Neuronal stem cell (in vitro differentiated cells): Measurements from ENCODE around the gene RPLP1.

Source experiments
- DNase-seq: peaks from one replicate; pipeline ENCODE4 v3.0.0-alpha.2; 2013; ENCODE audit warnings: low spot score
- H2AFZ ChIP-seq: one replicate; pipeline ENCODE4 v1.6.1; 2013; ENCODE audit warnings: mild to moderate bottlenecking, low read length, inconsistent platforms
- H2AK5ac ChIP-seq: 2 replicates; pipeline ENCODE4 v1.6.1; 2013; ENCODE audit warnings: low read depth, mild to moderate bottlenecking, inconsistent platforms, low read length, moderate library complexity, mixed read lengths
- H2BK120ac ChIP-seq: 2 replicates; pipeline ENCODE4 v1.6.1; 2013; ENCODE audit warnings: low read depth, mild to moderate bottlenecking, inconsistent platforms, low read length, moderate library complexity, mixed read lengths
- H2BK12ac ChIP-seq: one replicate; pipeline ENCODE4 v1.6.1; 2013; ENCODE audit warnings: low read length, inconsistent platforms
- H2BK15ac ChIP-seq: 2 replicates; pipeline ENCODE4 v1.6.1; 2013; ENCODE audit warnings: mild to moderate bottlenecking, low read length, inconsistent platforms, mixed read lengths
- H2BK5ac ChIP-seq: one replicate; pipeline ENCODE4 v1.6.1; 2013; ENCODE audit warnings: inconsistent platforms, mild to moderate bottlenecking, low read length, moderate library complexity
- H3K14ac ChIP-seq: one replicate; pipeline ENCODE4 v1.6.1; 2013; ENCODE audit warnings: low read length, inconsistent platforms
- H3K18ac ChIP-seq: 2 replicates; pipeline ENCODE4 v1.6.1; 2013; ENCODE audit warnings: low read length, inconsistent platforms
- H3K23ac ChIP-seq: 2 replicates; pipeline ENCODE4 v1.6.1; 2013; ENCODE audit warnings: low read depth, mild to moderate bottlenecking, mixed read lengths, low read length, inconsistent platforms; ENCODE audit not compliant: poor library complexity
- H3K27ac ChIP-seq: replicated peaks from 3 replicates; pipeline ENCODE4 v1.5.1; 2013; ENCODE audit warnings: low read length, inconsistent platforms
- H3K27me3 ChIP-seq, 3 experiments: 2 replicates each; pipeline ENCODE4 v1.6.1; 2013; ENCODE audit warnings: low read length in 3 of 3, mild to moderate bottlenecking in 2 of 3, inconsistent platforms in 1 of 3, low read depth in 1 of 3, mixed read lengths in 1 of 3, moderate library complexity in 1 of 3; ENCODE audit not compliant: control insufficient read depth in 3 of 3, insufficient read depth in 3 of 3
- H3K36me3 ChIP-seq, 2 donors: replicated peaks in 1 of 2; 2 replicates each; pipeline ENCODE4 v1.6.1; 2013; ENCODE audit warnings: low read length in 2 of 2; ENCODE audit not compliant: control insufficient read depth in 2 of 2, insufficient read depth in 2 of 2
- H3K4ac ChIP-seq: 2 replicates; pipeline ENCODE4 v1.6.1; 2013; ENCODE audit warnings: inconsistent platforms, mild to moderate bottlenecking, low read length, moderate library complexity
- H3K4me1 ChIP-seq, 2 donors: 1 replicate in 1 of 2; 2 replicates in 1 of 2; pipeline ENCODE4 v1.6.1; 2013; ENCODE audit warnings: low read length in 2 of 2, low read depth in 1 of 2; ENCODE audit not compliant: control insufficient read depth in 2 of 2, insufficient read depth in 1 of 2
- H3K4me2 ChIP-seq: one replicate; pipeline ENCODE4 v1.6.1; 2013; ENCODE audit warnings: mild to moderate bottlenecking, low read length, inconsistent platforms; ENCODE audit not compliant: insufficient read depth, poor library complexity, severe bottlenecking
- H3K4me3 ChIP-seq, 2 donors: 2 replicates each; pipeline ENCODE4 v1.5.1; 2013; ENCODE audit warnings: low read length in 2 of 2, mild to moderate bottlenecking in 2 of 2, inconsistent platforms in 1 of 2, moderate library complexity in 1 of 2
- H3K79me1 ChIP-seq: one replicate; pipeline ENCODE4 v1.6.1; 2013; ENCODE audit warnings: low read depth, mild to moderate bottlenecking, inconsistent platforms, low read length, moderate library complexity
- H3K9ac ChIP-seq: one replicate; pipeline ENCODE4 v1.6.1; 2013; ENCODE audit warnings: mild to moderate bottlenecking, low read depth, low read length, inconsistent platforms; ENCODE audit not compliant: poor library complexity
- H3K9me3 ChIP-seq, 2 donors: replicated peaks in 1 of 2; 2 replicates each; pipeline versions ENCODE3 to v1.6.1; 2013; ENCODE audit warnings: low read length in 2 of 2, mild to moderate bottlenecking in 2 of 2, inconsistent platforms in 1 of 2, low read depth in 1 of 2, mixed read lengths in 1 of 2, moderate library complexity in 1 of 2; ENCODE audit not compliant: control insufficient read depth in 2 of 2, insufficient read depth in 1 of 2
- H4K8ac ChIP-seq: one replicate; pipeline ENCODE4 v1.6.1; 2013; ENCODE audit warnings: low read depth, mild to moderate bottlenecking, inconsistent platforms, low read length, moderate library complexity
- H4K91ac ChIP-seq: one replicate; pipeline ENCODE4 v1.6.1; 2013; ENCODE audit warnings: low read length, low read depth, mild to moderate bottlenecking, inconsistent platforms; ENCODE audit not compliant: poor library complexity
- WGBS, 2 donors: extraction: QIAGEN DNeasy Blood & Tissue Kit; methylation state at CpG; one replicate each; pipeline ENCODE4 v1.1.7; 2013; ENCODE audit warnings: missing lambda C conversion rate in 2 of 2, mixed read lengths in 1 of 2; ENCODE audit not compliant: insufficient read length in 2 of 2, insufficient replicate concordance in 1 of 2; ENCODE audit errors: extremely low coverage in 2 of 2; 5-methylcytosine and 5-hydroxymethylcytosine counted together

RPLP1 gene

GRCh38 chr15:69408841-69409240 is 43.8 kb upstream of the RPLP1 start:
- no peak overlapping the region for H2AK5ac ChIP-seq

GRCh38 chr15:69410248-69410874 is 42.3 kb upstream of the RPLP1 start:
- Histone ChIP-seq H3K27me3 (no peaks in the 10 kb centered on the region), H2AK5ac (no peak overlapping the region), H3K23ac (no peak overlapping the region), H3K4me3 (no peak overlapping the region), H3K4ac (no peak overlapping the region), H2BK120ac (no peak overlapping the region), H3K9ac (peak overlapping the region; percentile 64), H3K36me3 (no peaks in the 10 kb centered on the region), H2AFZ (no peak overlapping the region), H2BK15ac (no peak overlapping the region), H3K4me2 (no peak overlapping the region), H3K4me1 (no peaks in the 10 kb centered on the region), H2BK12ac (no peak overlapping the region), H3K9me3 (no peaks in the 10 kb centered on the region), H3K14ac (no peak overlapping the region), H3K79me1 (peaks cover 1% of the 10 kb centered on the region), H4K91ac (no peak overlapping the region), H2BK5ac (no peak overlapping the region), H3K18ac (no peak overlapping the region), H4K8ac (no peak overlapping the region), H3K27ac (no peak overlapping the region)
- WGBS, 2 donors = no CpG with 5 or more reads among the region's 9 CpGs
- no peak for DNase-seq

More at GRCh38 chr15:69408841-69409240, 43.8 kb upstream of the RPLP1 start:
- Histone ChIP-seq H3K4me2 (no peak overlapping the region), H3K9ac (no peak overlapping the region), H3K4ac (no peak overlapping the region), H3K14ac (no peak overlapping the region), H3K9me3 (no peaks in the 10 kb centered on the region), H3K18ac (no peak overlapping the region), H3K4me3 (no peak overlapping the region), H2BK12ac (no peak overlapping the region), H2BK15ac (no peak overlapping the region), H3K27me3 (no peaks in the 10 kb centered on the region), H3K27ac (no peak overlapping the region), H2BK5ac (no peak overlapping the region), H3K23ac (no peak overlapping the region), H2BK120ac (no peak overlapping the region), H3K36me3 (no peaks in the 10 kb centered on the region), H2AFZ (no peak overlapping the region), H3K79me1 (no peaks in the 10 kb centered on the region), H3K4me1 (no peaks in the 10 kb centered on the region), H4K8ac (no peak overlapping the region), H4K91ac (no peak overlapping the region)
- WGBS, 2 donors = no CpG with 5 or more reads among the region's 3 CpGs
- no peak for DNase-seq

- Histone ChIP-seq H2BK120ac (no peak overlapping the region), H2AK5ac (no peak overlapping the region), H3K27ac (no peak overlapping the region), H4K8ac (no peak overlapping the region), H3K18ac (no peak overlapping the region), H3K23ac (no peak overlapping the region), H3K14ac (no peak overlapping the region), H2BK15ac (no peak overlapping the region), H3K4me3 (no peak overlapping the region), H3K9me3 (no peaks in the 10 kb centered on the region), H3K79me1 (peaks cover 1% of the 10 kb centered on the region), H2BK5ac (no peak overlapping the region), H2AFZ (no peak overlapping the region), H3K4me2 (no peak overlapping the region), H4K91ac (no peak overlapping the region), H3K9ac (no peak overlapping the region), H3K27me3 (no peaks in the 10 kb centered on the region), H3K4ac (no peak overlapping the region), H2BK12ac (no peak overlapping the region), H3K36me3 (peaks cover 0 to 12% of the 10 kb centered on the region in 2 donors), H3K4me1 (peaks cover 0 to 2% of the 10 kb centered on the region in 2 donors)
- no peak for DNase-seq
Measured at GRCh38 chr15:69412274-69412673, 40.3 kb upstream of the RPLP1 start.

GRCh38 chr15:69412701-69413100 is 39.9 kb upstream of the RPLP1 start:
- H3K4me3 ChIP-seq = no peak overlapping the region
- WGBS, 2 donors = no CpG with 5 or more reads among the region's 1 CpG
- no peak overlapping the region for H3K14ac ChIP-seq

More at GRCh38 chr15:69412701-69413100, 39.9 kb upstream of the RPLP1 start:
- Histone ChIP-seq H2AK5ac (no peak overlapping the region), H3K4me1 (peaks cover 0 to 2% of the 10 kb centered on the region in 2 donors), H2BK120ac (no peak overlapping the region), H3K4me2 (no peak overlapping the region), H4K8ac (no peak overlapping the region), H3K79me1 (peaks cover 1% of the 10 kb centered on the region), H3K4ac (no peak overlapping the region), H2BK15ac (no peak overlapping the region), H2AFZ (no peak overlapping the region), H3K27ac (no peak overlapping the region), H4K91ac (no peak overlapping the region), H2BK5ac (no peak overlapping the region), H3K27me3 (no peaks in the 10 kb centered on the region), H3K18ac (no peak overlapping the region), H2BK12ac (no peak overlapping the region), H3K9ac (no peak overlapping the region), H3K36me3 (peaks cover 0 to 16% of the 10 kb centered on the region in 2 donors), H3K9me3 (no peaks in the 10 kb centered on the region), H3K23ac (no peak overlapping the region)
- DNase-seq = no peak
